ENCODE measurements around the gene SLC10A3.

GRCh38 chrX:154483325-154483724 lies 7.1 kb downstream of the SLC10A3 start:
- TF ChIP-seq, protein P1, sequence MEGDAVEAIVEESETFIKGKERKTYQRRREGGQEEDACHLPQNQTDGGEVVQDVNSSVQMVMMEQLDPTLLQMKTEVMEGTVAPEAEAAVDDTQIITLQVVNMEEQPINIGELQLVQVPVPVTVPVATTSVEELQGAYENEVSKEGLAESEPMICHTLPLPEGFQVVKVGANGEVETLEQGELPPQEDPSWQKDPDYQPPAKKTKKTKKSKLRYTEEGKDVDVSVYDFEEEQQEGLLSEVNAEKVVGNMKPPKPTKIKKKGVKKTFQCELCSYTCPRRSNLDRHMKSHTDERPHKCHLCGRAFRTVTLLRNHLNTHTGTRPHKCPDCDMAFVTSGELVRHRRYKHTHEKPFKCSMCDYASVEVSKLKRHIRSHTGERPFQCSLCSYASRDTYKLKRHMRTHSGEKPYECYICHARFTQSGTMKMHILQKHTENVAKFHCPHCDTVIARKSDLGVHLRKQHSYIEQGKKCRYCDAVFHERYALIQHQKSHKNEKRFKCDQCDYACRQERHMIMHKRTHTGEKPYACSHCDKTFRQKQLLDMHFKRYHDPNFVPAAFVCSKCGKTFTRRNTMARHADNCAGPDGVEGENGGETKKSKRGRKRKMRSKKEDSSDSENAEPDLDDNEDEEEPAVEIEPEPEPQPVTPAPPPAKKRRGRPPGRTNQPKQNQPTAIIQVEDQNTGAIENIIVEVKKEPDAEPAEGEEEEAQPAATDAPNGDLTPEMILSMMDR (IDR thresholded peaks at IDR 0.05), result no peak
- TF ChIP-seq POLR2A (IDR thresholded peaks at IDR 0.05), result no peak
